Measurements from ENCODE around the gene KLHL29. TPM values are rescaled to one million over a fixed set of nuclear protein-coding genes. Genes with fewer than 3 reads are reported as not detected.

KLHL29 gene
- total RNA-seq, 2 experiments from 2014 or later, result 0.88 to 0.99 TPM

DNA sequence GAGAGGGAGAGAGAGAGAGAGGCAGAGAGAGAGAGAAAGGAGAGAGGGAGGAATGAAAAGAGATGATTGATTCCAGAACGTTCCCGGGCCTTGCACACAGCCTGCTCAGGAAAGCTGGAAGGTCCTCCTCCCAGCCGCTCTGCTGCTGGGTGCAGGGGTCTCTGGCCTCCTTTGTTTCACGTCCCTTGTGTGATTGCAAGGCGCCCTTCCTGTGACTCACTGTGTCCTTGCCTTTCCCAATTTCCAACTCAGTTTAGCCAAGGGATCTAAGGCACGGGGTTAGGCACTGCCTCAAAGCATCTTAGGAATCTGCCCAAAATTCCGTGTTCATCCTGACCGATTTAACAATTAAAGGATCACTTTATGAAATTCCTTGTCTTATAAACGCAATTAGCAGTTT, 221.2 kb downstream of the KLHL29 start:
- peaks cover 18% of the 10 kb centered on the region for H3K9me3 Mint-ChIP-seq
- H3K27me3 Mint-ChIP-seq, result peaks cover 3% of the 10 kb centered on the region
- no peak for DNase-seq
- peaks cover 2% of the 10 kb centered on the region for H3K36me3 Mint-ChIP-seq
- H3K27ac Mint-ChIP-seq, result no peak overlapping the region
- intact Hi-C loops (cut with micrococcal nuclease), result no loop called here
- no peak overlapping the region for H3K4me3 Mint-ChIP-seq
- H3K4me1 Mint-ChIP-seq (ENCODE audit: low read depth), result no peaks in the 10 kb centered on the region
- CTCF ChIA-PET, result no interaction called here
- POLR2A ChIA-PET, result no interaction called here

DNA sequence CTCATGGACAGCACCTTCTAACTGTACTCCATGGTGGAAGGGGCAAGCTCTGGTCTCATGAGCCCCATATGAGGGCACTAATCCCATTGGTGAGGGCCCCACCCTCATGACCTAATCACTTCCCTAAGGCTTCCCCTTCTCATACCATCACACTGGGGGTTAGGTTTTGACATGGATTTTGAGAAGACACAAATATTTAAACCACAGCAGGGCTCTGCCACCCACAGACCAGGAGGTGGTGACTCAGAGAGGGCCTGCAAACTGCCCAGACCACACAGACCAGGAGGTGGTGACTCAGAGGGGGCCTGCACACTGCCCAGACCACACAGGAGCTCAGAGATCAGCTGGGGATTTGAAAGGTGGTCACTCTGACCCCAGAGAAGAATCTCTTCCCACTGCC, 222.0 kb downstream of the KLHL29 start:
- ChIA-PET POLR2A (no interaction called here), CTCF (interaction anchor here (0.9 kb wide), 1 partner anchor 17 kb away, joined by 3 read pairs; no protein-coding TSS in a partner anchor)
- Mint-ChIP-seq H3K4me3 (no peak overlapping the region), H3K4me1 (ENCODE audit: low read depth) (no peaks in the 10 kb centered on the region), H3K9me3 (peaks cover 22% of the 10 kb centered on the region), H3K27ac (no peak overlapping the region), H3K36me3 (peaks cover 7% of the 10 kb centered on the region), H3K27me3 (peaks cover 3% of the 10 kb centered on the region)
- DNase-seq, result no peak
- intact Hi-C loops (cut with micrococcal nuclease), result no loop called here

DNA sequence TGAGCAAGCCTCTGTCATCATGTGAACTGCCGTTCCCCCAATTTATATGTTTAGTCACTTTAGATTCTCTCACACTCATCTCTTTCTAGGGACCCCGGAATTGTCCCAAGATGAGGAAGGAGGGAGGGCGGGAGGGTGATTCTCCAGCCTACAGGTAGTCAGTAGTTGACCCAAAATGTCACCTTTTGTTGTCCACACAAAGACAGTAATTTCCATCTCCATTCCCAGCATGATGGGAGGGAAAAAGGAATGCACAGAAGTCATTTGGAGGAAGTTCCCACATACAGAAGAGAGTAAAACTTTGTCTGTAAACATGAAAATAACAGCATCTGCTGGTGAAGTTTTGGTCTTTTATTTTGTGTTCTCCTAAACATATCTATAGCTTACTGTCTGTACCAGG, 222.9 kb downstream of the KLHL29 start:
- Mint-ChIP-seq H3K9me3 (peaks cover 24% of the 10 kb centered on the region), H3K27me3 (peaks cover 3% of the 10 kb centered on the region), H3K4me3 (no peak overlapping the region), H3K36me3 (peaks cover 8% of the 10 kb centered on the region), H3K27ac (no peak overlapping the region), H3K4me1 (ENCODE audit: low read depth) (no peaks in the 10 kb centered on the region)
- intact Hi-C loops (cut with micrococcal nuclease), result no loop called here
- DNase-seq, result no peak
- POLR2A ChIA-PET, result no interaction called here
- CTCF ChIA-PET, result interaction anchor here (0.9 kb wide), 1 partner anchor 16 kb away, joined by 3 read pairs; no protein-coding TSS in a partner anchor

DNA sequence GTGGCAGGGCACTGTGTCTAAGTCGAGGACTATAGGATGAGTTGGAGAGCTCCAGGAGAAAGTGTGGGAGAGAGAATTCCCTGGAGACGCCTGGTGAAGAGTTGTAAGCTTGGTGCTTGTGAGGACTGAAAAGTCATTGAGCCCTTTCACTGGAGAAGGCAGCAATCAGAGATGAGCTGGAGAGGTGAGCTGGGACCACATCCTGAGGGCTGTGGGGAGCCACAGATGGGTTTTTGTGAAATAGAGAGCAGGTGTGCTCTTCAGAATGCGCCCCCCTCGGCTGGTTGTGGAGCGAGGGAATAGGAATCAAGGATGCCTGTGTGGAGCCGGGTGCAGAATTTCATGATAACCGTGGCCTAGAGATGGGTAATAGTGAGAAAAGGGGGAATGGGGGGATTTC, 224.3 kb downstream of the KLHL29 start:
- H3K27ac Mint-ChIP-seq, result no peak overlapping the region
- peaks cover 24% of the 10 kb centered on the region for H3K9me3 Mint-ChIP-seq
- H3K36me3 Mint-ChIP-seq, result peaks cover 8% of the 10 kb centered on the region
- ChIA-PET CTCF (no interaction called here), POLR2A (no interaction called here)
- H3K4me1 Mint-ChIP-seq (ENCODE audit: low read depth), result peaks cover 5% of the 10 kb centered on the region
- intact Hi-C loops (cut with micrococcal nuclease), result no loop called here
- DNase-seq, result no peak
- peaks cover 3% of the 10 kb centered on the region for H3K27me3 Mint-ChIP-seq
- H3K4me3 Mint-ChIP-seq, result no peak overlapping the region

DNA sequence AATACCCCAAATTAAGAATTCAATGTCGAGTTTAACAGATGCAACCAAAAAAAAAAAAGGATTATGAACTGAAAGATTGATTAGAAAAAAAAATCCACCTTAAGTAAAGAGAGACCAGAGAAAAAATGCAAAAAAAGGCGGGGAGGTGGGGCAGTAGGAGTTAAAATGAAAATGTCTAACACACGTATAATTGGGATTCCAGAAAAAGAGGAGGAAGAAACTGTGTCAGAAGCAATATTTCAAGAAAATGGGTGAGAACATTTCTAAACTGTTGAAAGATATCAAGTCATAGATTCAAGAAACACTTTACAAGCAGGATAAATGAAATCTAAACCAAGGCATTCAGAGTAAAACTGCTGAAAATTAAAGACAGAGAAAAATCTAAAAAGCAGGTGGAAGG, 226.9 kb downstream of the KLHL29 start:
- H3K36me3 Mint-ChIP-seq, result peaks cover 6% of the 10 kb centered on the region
- peaks cover 8% of the 10 kb centered on the region for H3K4me1 Mint-ChIP-seq (ENCODE audit: low read depth)
- peaks cover 15% of the 10 kb centered on the region for H3K9me3 Mint-ChIP-seq
- intact Hi-C loops (cut with micrococcal nuclease), result no loop called here
- H3K27ac Mint-ChIP-seq, result no peak overlapping the region
- H3K27me3 Mint-ChIP-seq, result peaks cover 3% of the 10 kb centered on the region
- H3K4me3 Mint-ChIP-seq, result no peak overlapping the region
- no peak for DNase-seq
- CTCF ChIA-PET, result no interaction called here
- POLR2A ChIA-PET, result no interaction called here

DNA sequence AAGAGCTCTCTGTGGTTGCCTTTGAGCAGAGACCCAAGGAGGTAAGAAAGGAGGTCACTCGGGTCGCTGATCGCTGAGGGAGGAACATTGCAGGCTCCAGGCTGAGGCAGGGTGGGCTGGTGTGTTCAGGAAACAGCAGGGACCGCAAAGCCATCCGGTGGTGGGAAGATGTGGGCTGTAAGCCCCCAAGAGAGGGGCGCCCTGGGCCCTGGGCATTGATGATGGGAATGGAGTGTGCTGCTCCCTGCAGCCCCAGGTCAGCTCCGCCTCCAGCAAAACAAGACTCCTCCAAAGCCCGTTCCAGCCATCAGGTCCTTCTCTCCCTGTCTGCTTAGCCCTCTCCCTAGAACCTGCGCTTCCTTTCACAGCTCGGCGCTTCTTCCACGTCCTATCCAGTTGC, 229.7 kb downstream of the KLHL29 start:
- H3K4me3 Mint-ChIP-seq, result no peak overlapping the region
- H3K36me3 Mint-ChIP-seq, result peaks cover 6% of the 10 kb centered on the region
- no peaks in the 10 kb centered on the region for H3K27me3 Mint-ChIP-seq
- peaks cover 8% of the 10 kb centered on the region for H3K4me1 Mint-ChIP-seq (ENCODE audit: low read depth)
- ChIA-PET POLR2A (no interaction called here), CTCF (interaction anchor here (3.2 kb wide), 1 partner anchor 9 kb away, joined by 8 read pairs; no protein-coding TSS in a partner anchor)
- intact Hi-C loops (cut with micrococcal nuclease), result no loop called here
- no peak for DNase-seq
- H3K27ac Mint-ChIP-seq, result no peak overlapping the region
- peaks cover 8% of the 10 kb centered on the region for H3K9me3 Mint-ChIP-seq

DNA sequence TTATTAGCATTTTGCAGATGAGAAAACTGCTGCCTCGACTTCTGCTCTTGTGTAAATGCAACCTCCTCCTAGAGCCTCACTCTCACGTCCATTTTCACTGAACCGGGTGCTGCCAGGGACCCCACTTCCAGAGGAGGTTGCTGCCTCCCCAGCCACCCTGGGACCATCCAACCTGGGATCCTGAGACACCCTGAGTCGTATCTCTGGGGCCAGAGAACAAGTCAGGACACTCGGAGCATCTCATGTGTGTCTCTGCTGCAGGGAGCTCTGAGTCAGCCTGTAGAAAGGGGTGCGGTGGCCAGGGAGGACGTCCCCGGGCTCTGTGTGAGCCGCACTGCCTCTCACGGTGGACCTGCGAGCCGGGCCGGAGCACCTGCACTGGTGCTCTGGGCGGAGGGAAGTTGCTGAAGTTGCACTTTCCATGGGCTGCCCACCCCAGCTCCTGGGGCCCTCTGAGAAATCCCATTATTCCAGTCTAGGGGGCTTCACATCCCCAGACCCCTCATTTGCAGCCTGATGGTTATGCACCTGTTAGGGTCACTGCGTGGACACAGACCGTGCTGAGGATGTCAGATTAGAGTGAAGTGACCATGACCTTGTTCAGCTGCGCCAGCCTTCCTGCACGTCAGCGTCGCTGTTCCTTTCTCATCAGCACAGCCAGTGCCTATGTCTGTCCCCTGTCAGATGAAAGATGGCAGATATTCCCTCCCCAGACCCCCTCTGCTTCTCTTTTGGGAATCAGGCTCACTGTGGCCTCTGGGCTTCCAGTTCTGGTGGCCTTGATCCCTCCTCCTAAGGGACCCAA, 230.4 kb downstream of the KLHL29 start:
- H3K27ac Mint-ChIP-seq, result no peak overlapping the region
- intact Hi-C loops (cut with micrococcal nuclease), result no loop called here
- H3K4me1 Mint-ChIP-seq (ENCODE audit: low read depth), result peaks cover 8% of the 10 kb centered on the region
- H3K36me3 Mint-ChIP-seq, result peaks cover 6% of the 10 kb centered on the region
- H3K9me3 Mint-ChIP-seq, result peaks cover 8% of the 10 kb centered on the region
- POLR2A ChIA-PET, result no interaction called here
- no peak overlapping the region for H3K4me3 Mint-ChIP-seq
- DNase-seq, result no peak
- CTCF ChIA-PET, result interaction anchor here (3.2 kb wide), 1 partner anchor 8 kb away, joined by 8 read pairs; no protein-coding TSS in a partner anchor
- no peaks in the 10 kb centered on the region for H3K27me3 Mint-ChIP-seq

DNA sequence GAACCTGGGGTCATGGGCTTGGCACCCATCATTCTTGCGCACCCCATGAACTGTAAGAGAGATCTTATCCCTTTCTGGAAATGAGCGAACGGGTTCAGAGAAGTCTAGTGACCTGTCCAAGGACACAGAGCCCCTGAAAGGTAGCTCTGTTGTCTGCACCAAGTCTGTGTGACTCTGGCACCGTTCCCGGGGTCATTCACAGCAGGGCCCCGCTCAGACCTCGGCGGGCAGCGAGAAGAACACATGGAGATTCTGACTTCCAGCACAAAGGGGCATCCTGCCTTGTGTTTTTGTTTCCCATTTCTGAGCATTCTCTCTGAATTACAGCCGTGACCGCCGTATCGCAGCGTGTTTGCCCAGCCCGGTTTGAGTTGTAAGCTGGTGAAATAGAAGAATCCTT, 231.7 kb downstream of the KLHL29 start:
- ChIA-PET CTCF (no interaction called here), POLR2A (no interaction called here)
- intact Hi-C loops (cut with micrococcal nuclease), result no loop called here
- DNase-seq, result no peak
- Mint-ChIP-seq H3K27ac (no peak overlapping the region), H3K36me3 (peaks cover 4% of the 10 kb centered on the region), H3K4me1 (ENCODE audit: low read depth) (peaks cover 8% of the 10 kb centered on the region), H3K4me3 (no peak overlapping the region), H3K27me3 (no peaks in the 10 kb centered on the region), H3K9me3 (peaks cover 5% of the 10 kb centered on the region)

DNA sequence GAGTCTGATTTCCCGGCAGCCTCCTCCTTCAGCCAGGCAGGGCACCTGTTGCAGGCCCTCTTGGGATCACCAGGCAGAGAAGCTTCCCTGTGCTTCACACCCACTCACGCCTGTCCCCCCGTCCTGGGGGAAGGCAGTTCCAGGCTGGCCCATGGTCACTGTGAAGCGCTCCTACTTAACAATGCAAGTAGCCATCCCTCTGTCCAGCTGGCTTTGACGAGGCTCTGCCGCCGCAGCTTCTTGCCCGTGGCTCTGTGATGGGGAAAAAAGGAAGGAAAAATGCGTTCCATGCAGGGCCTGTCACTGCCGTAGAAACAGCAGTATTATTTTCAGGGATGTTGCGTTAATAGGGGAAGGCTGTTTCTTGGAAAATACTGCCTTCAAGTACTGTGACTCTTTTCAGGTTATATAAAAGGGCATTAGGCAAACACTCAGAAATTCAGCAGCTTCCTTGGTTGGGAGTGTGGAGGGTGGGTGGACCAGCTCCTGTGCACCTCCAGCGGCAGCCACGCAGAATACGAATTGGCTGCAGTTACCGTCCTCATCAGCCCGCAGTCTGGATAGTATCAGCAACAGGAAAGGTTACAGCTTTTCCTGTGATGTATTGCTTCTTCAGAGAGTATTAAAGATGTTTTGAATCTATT, 232.3 kb downstream of the KLHL29 start:
- intact Hi-C loops (cut with micrococcal nuclease), result no loop called here
- CTCF ChIA-PET, result no interaction called here

DNA sequence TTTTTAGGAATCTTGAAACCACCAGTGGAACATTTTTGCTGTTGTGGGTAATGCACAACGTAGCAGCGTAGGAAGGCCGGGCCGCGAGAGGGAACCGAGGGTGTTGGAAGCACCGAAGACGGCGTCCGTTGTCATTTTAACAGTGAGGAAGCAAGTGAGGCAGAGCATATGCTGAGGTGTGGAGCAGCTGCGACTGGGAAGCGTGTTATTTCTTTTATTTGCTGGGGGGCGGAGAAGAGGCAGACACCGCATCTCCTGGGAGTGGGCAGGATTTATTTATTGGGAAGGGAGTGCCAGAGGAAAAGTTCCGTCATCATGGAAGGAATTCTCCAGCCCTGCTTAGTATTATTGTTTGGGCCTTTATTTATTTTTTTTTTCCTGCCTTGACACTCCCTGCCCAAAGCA, 232.8 kb downstream of the KLHL29 start:
- no peaks in the 10 kb centered on the region for H3K27me3 Mint-ChIP-seq
- CTCF ChIA-PET, result no interaction called here
- POLR2A ChIA-PET, result no interaction called here
- H3K36me3 Mint-ChIP-seq, result no peaks in the 10 kb centered on the region
- no peak for DNase-seq
- H3K9me3 Mint-ChIP-seq, result no peaks in the 10 kb centered on the region
- no peak overlapping the region for H3K27ac Mint-ChIP-seq
- no peak overlapping the region for H3K4me3 Mint-ChIP-seq
- peaks cover 8% of the 10 kb centered on the region for H3K4me1 Mint-ChIP-seq (ENCODE audit: low read depth)
- intact Hi-C loops (cut with micrococcal nuclease), result no loop called here

More for the DNA sequence above, 232.3 kb downstream of the KLHL29 start:
- H3K27me3 Mint-ChIP-seq, result no peaks in the 10 kb centered on the region
- H3K4me1 Mint-ChIP-seq (ENCODE audit: low read depth), result peaks cover 8% of the 10 kb centered on the region
- no peak for DNase-seq
- H3K27ac Mint-ChIP-seq, result no peak overlapping the region
- no peak overlapping the region for H3K4me3 Mint-ChIP-seq
- no peaks in the 10 kb centered on the region for H3K9me3 Mint-ChIP-seq
- POLR2A ChIA-PET, result no interaction called here
- no peaks in the 10 kb centered on the region for H3K36me3 Mint-ChIP-seq

DNA sequence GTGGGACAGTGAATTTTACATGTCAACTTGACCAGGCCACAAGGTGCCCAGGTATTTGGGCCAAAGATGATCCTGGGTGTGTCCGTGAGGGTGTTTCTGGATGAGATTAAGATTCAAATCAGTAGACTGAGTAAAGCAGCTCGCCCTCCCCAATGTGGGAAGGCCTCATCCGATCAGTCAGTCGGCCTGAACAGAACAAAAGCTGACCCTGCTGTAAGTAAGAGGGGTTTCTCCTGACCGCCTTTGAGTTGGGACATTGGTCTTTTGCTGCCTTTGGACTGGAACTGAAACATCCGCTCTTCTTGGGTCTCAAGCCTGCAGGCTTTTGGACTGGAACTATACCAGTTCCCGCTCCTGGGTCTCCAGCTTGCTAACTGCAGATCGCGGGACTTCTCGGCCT, 233.3 kb downstream of the KLHL29 start:
- intact Hi-C loops (cut with micrococcal nuclease), result no loop called here

DNA sequence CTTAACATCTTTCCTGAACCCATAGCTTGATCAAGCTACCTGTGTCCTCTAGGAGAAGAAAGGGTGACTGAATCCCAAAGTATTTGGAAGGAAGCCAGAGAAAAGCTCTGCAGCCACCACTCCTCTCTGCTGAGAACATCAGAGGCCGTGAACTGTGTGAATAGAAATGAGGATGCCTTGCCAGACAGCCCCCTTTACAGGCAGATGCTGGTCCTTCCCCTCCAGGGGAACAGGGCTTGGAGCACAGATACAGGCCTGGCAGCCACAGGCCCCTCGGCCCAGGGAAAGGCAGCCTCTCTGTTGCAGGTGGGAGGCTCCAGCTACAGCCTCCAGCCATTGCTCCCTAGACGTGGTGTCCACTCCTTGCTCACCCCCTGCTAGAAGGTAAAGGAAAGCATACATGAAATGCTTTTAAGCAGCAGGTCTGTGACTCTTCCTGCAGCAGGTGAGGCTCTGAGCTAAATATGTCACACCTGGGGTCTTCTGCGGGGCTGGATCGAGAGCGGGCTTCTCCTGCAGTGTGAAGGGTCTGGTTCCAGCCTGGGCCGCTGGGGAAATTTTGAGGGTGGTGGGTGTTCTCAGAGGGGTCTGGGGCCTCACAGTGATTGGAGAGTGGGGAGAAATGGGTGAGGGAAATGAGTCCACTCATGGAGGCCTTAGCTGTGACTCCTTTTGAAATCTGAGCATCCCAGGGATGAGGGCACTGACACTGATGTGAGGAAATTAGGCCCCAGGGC, 234.0 kb downstream of the KLHL29 start:
- CTCF ChIA-PET, result no interaction called here
- intact Hi-C loops (cut with micrococcal nuclease), result no loop called here
- Mint-ChIP-seq H3K4me3 (no peak overlapping the region), H3K27me3 (no peaks in the 10 kb centered on the region), H3K27ac (no peak overlapping the region), H3K4me1 (ENCODE audit: low read depth) (peaks cover 6% of the 10 kb centered on the region), H3K9me3 (peaks cover 8% of the 10 kb centered on the region), H3K36me3 (no peaks in the 10 kb centered on the region)
- DNase-seq, result no peak
- POLR2A ChIA-PET, result no interaction called here

More for the DNA sequence above, 233.3 kb downstream of the KLHL29 start:
- ChIA-PET POLR2A (no interaction called here), CTCF (no interaction called here)
- H3K4me1 Mint-ChIP-seq (ENCODE audit: low read depth), result peaks cover 8% of the 10 kb centered on the region
- peaks cover under 1% of the 10 kb centered on the region for H3K9me3 Mint-ChIP-seq
- H3K4me3 Mint-ChIP-seq, result no peak overlapping the region
- no peaks in the 10 kb centered on the region for H3K27me3 Mint-ChIP-seq
- no peaks in the 10 kb centered on the region for H3K36me3 Mint-ChIP-seq
- DNase-seq, result no peak
- no peak overlapping the region for H3K27ac Mint-ChIP-seq

All from activated CD4-positive, alpha-beta memory T cell treated with anti-CD3 and anti-CD28 coated beads for 36 hours (primary cell).